Gastroesophageal sphincter (tissue), 4 donors: ENCODE data around the gene MEGF11. TPM values are rescaled to one million over a fixed set of nuclear protein-coding genes. Genes with fewer than 3 reads are reported as not detected.

ENCODE experiments used
- ATAC-seq: fragments of 150-250 bp; one replicate; pipeline ENCODE4 v1.9.1; 2016; ENCODE audit warnings: mild to moderate bottlenecking, moderate library complexity
- H3K27ac ChIP-seq, 4 donors: fragments of 200-600 bp; sonication (generic) in 3 of 4; 1 replicate in 3 of 4; 2 replicates in 1 of 4; pipeline ENCODE4 v1.5.1; 2016 to 2019
- H3K27me3 ChIP-seq: fragments of 200-600 bp; sonication (generic); one replicate; pipeline ENCODE4 v1.5.1; 2019
- H3K36me3 ChIP-seq, 2 donors: fragments of 200-600 bp; sonication (generic); one replicate each; pipeline ENCODE4 v1.5.1; 2019; ENCODE audit warnings: control low read depth in 1 of 2
- H3K4me1 ChIP-seq, 3 donors: fragments of 200-600 bp; sonication (generic); 1 replicate in 2 of 3; 2 replicates in 1 of 3; pipeline ENCODE4 v1.5.1; 2016 to 2019; ENCODE audit warnings: control low read depth in 2 of 3
- H3K4me3 ChIP-seq, 2 donors: fragments of 200-600 bp; sonication (generic); one replicate each; pipeline ENCODE4 v1.5.1; 2019; ENCODE audit warnings: mild to moderate bottlenecking in 1 of 2, moderate library complexity in 1 of 2
- H3K9me3 ChIP-seq, 3 donors: fragments of 200-600 bp; sonication (generic); one replicate each; pipeline ENCODE4 v1.5.1; 2017 to 2019; ENCODE audit warnings: control low read depth in 2 of 3
- CTCF ChIP-seq, 4 experiments: fragments of 200-600 bp in 2 of 4; fragments of 450-650 bp in 2 of 4; sonication (generic) in 1 of 4; IDR thresholded peaks; one replicate each; pipeline ENCODE4 v1.5.1; 2017 to 2019; ENCODE audit warnings: antibody characterized with exemption in 4 of 4, mild to moderate bottlenecking in 2 of 4, moderate library complexity in 2 of 4
- EP300 ChIP-seq: sonication (generic); formaldehyde crosslinking; IDR thresholded peaks from one replicate; pipeline ENCODE4 v1.6.1; 2017; ENCODE audit warnings: antibody characterized with exemption, mild to moderate bottlenecking
- POLR2A ChIP-seq, 2 donors: fragments of 450-650 bp; IDR thresholded peaks; one replicate each; pipeline ENCODE4 v1.6.1; 2017; ENCODE audit warnings: antibody characterized with exemption in 2 of 2, mild to moderate bottlenecking in 2 of 2, moderate library complexity in 1 of 2
- POLR2AphosphoS5 ChIP-seq: sonication (generic); formaldehyde crosslinking; IDR thresholded peaks from one replicate; pipeline ENCODE4 v1.6.1; 2017; ENCODE audit warnings: antibody characterized with exemption
- WGBS, 2 donors: methylation state at CpG; one replicate each; pipeline ENCODE4 v1.1.5; 2018; ENCODE audit warnings: low coverage in 1 of 2; 5-methylcytosine and 5-hydroxymethylcytosine counted together
- small RNA-seq, 4 donors: library from RNA; depleted of rRNA; stranded (forward); fragments of <200 nt; gene quantifications; one replicate each; pipeline ENCODE3, GENCODE V24; 2016
- total RNA-seq, 4 donors: library from RNA; depleted of rRNA; stranded (reverse); fragments of >200 nt; gene quantifications; one replicate each; pipeline ENCODE4 v1.1.0, GENCODE V29; 2016

MEGF11 gene
- total RNA-seq, 4 donors from 2014 or later = 0.08 TPM; not detected in 3

GRCh38 chr15:65847989-65848388 lies 405.6 kb downstream of the MEGF11 start:
- no peak for TF ChIP-seq POLR2AphosphoS5
- TF ChIP-seq POLR2A (IDR thresholded peaks at IDR 0.05) = no peak
- no peak for TF ChIP-seq EP300
- no peak for TF ChIP-seq CTCF (IDR thresholded peaks at IDR 0.05)
- H3K27me3 ChIP-seq = peaks cover 8% of the 10 kb centered on the region

GRCh38 chr15:65845826-65846519 lies 407.6 kb downstream of the MEGF11 start:
- H3K9me3 ChIP-seq = no peaks in the 10 kb centered on the region
- TF ChIP-seq EP300 (no peak), POLR2AphosphoS5 (no peak), CTCF (IDR thresholded peaks at IDR 0.05) (no peak), POLR2A (IDR thresholded peaks at IDR 0.05) (no peak)
- H3K27ac ChIP-seq = no peak overlapping the region
- ATAC-seq = no peak
- peaks cover 8% of the 10 kb centered on the region for H3K27me3 ChIP-seq
- H3K4me1 ChIP-seq = no peaks in the 10 kb centered on the region
- H3K36me3 ChIP-seq = no peaks in the 10 kb centered on the region
- H3K4me3 ChIP-seq = no peak overlapping the region
- 62 to 76% methylated on average over 8 to 9 of the region's 9 CpGs for WGBS, 2 donors

More at GRCh38 chr15:65847989-65848388, 405.6 kb downstream of the MEGF11 start:
- Histone ChIP-seq H3K4me1 (no peaks in the 10 kb centered on the region), H3K9me3 (no peaks in the 10 kb centered on the region), H3K27ac (no peak overlapping the region), H3K36me3 (no peaks in the 10 kb centered on the region), H3K4me3 (no peak overlapping the region)
- ATAC-seq = no peak

Small RNAs within 50 kb of the gene (small RNA-seq; reads per million reads assigned to genes)
- 0 reads per million in 4 donors for gene MIR4311

Other genes with a start within 250 kb of the MEGF11 start
- 10 to 100 TPM; 33.9 to 40.0 (median 35.2) TPM for gene DIS3L, start 39.8 kb upstream of the MEGF11 start, total RNA-seq
- gene TIPIN, start 102.9 kb upstream of the MEGF11 start, total RNA-seq = 1 to 10 TPM; 2.9 to 9.1 (median 4.3) TPM
- 10 to 100 TPM; 27.7 to 47.1 (median 39.6) TPM for gene MAP2K1, start 133.2 kb upstream of the MEGF11 start, total RNA-seq
- 10 to 100 TPM; 33.9 to 66.9 (median 44.1) TPM for gene SNAPC5, start 244.0 kb upstream of the MEGF11 start, total RNA-seq